Measurements from ENCODE around the gene NXPH1.
"Not testable (repeated sequence)": the region's sequence is repeated elsewhere in the genome, so short reads cannot be mapped to it uniquely, and the experiment has no call there.

NXPH1 gene

GRCh38 chr7:8612584-8612983 lies 179.2 kb downstream of the NXPH1 start:
- no peak for DNase-seq

- DNase-seq: no peak
Measured at GRCh38 chr7:8613191-8613590, 179.8 kb downstream of the NXPH1 start.

DNA sequence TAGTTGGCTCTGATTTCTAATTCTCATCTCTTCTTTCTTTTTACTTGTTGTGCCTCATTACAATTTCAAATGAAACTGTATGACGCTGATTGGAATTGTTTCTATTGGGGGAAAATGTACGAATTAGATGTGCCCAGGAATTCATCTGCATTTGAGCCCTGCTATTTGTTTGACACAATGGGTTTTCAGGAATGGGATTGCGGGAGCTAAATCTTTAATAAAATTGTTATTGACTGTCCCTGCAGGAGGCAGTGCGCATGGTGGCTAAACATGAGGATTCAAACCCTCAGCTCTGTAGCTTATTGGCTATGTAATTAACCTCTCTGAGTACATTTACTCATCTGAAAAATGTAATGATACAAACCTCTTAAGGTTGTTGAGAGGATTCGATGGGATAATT lies 181.6 kb downstream of the NXPH1 start:
- DNase-seq: no peak

DNA sequence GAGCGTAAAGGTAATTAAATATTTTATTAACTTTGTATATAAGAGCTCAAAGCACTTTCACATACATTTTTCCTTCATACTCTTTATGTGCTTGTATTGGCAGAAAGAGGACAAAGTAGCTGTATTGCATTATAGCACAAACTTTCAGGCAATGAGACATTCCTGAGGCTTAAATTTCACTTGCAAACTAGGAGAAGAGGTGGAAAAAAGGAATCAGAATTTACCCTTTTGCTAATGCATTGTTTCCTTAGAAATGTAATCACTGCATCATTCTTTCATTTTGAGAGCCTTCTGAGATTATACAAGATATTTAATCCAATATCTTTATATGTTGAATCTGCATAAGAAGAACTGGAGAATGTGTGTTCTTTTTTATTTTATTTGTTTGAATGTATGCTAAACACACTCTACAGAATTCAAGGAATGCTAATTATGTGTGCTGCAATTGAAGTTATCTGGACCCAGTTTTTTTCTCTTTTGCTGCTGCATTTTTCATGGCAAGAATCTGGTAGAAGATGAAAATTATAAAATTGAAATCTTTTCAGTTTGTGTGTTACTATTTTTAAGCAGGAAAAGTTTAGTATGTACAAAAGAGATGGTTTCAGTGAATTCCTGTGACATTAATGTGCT lies 185.1 kb downstream of the NXPH1 start:
- DNase-seq: no peak

DNA sequence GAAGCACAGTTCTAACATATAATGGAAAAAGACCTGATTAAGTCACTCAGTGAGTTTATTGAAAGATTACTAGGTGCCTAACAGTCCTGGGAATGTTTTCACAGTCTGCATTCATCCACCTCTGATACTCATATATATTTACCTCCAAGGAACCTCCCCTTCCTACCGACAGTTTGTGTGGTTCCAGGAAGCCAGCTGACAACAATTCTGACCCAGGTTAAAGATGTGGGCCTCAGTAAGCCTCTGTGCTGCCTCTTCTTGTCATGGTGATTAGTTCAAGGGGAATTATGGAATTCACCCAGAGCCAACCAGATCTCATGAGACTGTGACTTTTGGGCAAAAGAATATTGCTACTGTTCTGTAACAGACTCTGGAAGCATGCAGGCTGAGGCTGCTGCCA lies 186.8 kb downstream of the NXPH1 start:
- no peak for DNase-seq

DNA sequence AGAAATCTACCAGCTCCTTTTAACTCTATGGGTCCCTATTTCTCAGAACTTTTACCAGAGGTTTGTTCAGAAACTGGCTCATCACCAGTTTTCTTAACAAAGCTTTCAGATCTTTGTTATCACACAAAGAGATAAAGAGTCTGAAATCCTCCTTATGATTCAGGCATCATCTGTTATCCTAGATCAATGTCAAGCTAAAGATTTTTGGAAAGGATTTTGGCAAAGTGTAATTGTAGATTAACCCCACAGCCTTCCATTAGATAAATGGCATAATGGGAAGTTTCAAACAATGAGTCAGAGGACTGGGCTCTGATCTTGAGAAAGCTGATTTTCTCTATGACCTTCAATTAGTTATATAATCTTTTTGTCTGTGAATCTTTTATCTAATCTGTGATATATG lies 192.2 kb downstream of the NXPH1 start:
- no peak for DNase-seq

GRCh38 chr7:8627325-8627724 lies 193.9 kb downstream of the NXPH1 start:
- DNase-seq: no peak

- DNase-seq: no peak
Measured at GRCh38 chr7:8628656-8629055, 195.2 kb downstream of the NXPH1 start.

DNA sequence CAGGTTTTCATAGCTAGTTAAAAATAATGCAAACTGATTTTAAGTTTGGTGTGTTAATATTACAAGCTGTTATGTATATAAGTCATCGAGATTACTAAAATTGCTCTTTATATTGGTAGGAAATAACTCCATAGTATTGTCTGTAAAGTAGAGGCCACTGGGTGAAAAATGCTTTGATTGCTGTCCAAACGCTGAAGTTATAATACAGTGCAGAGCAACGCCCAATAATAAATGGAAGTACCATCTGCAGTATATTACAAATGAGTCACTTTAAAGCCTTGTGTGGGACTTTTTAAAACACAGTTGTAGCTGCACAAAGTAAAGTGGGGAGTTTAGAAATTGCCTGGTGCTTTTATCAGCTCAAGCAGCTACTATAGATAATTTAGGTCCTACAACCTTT lies 196.1 kb downstream of the NXPH1 start:
- DNase-seq: no peak

DNA sequence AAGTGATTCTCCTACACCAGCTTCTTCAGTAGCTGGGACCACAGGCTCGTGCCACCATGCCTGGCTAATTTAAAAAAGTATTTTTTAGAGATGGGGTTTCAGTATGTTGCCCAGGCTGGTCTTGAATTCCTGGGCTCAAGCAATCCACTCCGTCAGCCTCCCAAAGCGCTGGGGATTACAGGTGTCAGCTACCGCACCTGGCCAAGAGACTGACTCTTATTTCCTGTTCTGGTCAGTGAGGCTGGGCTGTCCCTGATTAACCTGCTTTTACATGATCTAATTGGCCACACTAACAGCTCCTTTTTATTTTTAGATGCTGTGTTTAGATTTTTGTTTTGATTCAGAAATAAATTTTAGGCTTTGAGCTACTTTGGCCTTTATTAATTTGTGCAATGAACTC lies 203.9 kb downstream of the NXPH1 start:
- DNase-seq: no peak

DNA sequence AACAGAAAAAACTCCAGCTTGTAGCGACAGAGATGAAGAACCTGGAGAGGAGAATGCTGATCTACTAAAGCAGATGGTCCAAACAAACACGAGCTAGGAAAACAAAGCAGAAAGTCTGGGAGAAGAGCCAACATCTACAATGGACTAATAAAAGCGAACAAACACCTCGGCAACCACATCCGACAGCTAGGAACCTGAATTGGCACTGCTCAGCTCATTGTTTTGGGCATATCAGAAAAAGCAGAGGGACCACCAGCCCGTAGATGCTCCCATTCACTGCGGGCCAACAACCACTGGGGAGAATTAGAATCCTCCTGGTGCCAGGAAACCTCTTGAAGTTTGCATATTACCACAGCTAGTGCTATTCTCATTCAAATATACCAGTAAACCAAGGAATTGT lies 204.7 kb downstream of the NXPH1 start:
- DNase-seq: no peak

DNA sequence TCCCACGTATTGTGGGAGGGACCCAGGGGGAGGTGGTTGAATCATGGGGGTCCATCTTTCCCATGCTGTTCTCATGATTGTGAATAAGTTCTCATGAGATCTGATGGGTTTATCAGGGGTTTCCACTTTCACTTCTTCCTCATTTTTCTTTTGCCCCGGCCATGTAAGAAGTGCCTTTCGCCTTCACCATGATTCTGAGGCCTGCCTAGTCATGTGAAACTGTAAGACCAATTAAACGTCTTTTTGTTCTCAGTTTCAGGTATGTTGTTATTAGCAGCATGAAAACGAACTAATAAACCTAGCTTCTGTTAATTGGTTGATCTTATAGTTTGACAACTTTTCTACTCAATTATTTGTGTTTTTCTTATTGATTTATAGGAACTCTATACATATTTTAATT lies 206.3 kb downstream of the NXPH1 start:
- no peak for DNase-seq

DNA sequence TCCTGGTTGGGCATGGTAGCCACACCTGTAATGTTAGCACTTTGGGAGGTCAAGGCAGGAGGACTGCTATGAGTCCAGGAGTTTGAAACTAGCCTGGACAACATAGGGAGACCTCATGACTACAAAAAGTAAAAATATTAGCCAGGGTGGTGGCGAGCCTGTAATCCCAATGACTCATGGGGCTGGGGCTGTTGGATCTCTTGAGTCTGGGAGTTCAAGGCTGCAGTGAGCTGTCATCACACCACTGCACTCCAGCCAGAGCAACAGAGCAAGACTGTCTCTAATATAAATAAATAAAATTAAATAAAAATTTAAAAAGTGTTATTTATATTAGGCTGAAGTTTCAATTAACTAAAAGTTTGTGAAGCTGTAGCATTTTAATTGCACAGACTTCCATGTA lies 207.3 kb downstream of the NXPH1 start:
- no peak for DNase-seq

DNA sequence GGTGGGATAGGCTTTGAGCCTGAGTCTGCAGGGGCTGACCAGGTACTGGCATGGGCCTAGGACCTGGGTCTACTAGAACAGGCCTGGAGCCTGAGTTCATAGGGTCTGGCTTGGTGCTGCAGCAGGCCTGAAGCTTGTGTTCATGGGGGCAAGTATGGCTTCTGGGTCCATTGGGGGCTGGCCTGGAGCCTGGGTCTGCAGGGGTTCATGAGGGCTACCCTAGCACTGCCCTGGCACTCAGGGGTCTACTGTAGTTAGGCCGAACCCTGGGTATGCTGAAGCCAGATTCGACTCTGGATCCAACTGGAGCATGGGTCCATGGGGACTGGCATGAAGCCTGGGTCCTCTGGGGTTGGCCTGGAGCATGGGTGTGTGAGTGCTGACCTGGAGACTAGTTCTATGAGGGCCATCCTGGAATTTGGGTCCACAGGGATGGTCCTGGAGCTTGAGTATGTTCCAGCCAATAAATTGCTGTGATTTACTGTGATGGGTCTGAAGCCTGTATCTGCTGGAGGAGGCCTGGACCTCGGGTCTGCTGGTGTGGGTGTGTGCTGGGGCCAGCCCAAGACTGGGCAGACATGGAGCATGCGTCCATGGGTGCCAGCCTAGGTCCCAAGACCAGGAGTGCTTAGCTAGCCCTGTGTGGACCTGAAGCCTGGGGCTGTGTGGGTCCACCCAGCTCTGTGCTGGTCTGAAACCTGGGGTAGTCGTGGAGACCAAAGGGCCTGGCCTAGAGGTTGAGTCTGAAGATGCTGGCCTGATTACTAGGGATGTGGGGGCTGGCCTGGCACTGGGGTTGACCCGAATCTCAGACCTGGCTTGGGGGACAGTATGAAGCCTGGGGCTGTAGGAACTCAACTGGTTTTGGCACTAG lies 235.5 kb downstream of the NXPH1 start:
- no peak for DNase-seq

GRCh38 chr7:8669501-8669851 lies 236.1 kb downstream of the NXPH1 start:
- no peak for DNase-seq

- no peak for DNase-seq
Measured at GRCh38 chr7:8684426-8684825, 251.0 kb downstream of the NXPH1 start.

DNA sequence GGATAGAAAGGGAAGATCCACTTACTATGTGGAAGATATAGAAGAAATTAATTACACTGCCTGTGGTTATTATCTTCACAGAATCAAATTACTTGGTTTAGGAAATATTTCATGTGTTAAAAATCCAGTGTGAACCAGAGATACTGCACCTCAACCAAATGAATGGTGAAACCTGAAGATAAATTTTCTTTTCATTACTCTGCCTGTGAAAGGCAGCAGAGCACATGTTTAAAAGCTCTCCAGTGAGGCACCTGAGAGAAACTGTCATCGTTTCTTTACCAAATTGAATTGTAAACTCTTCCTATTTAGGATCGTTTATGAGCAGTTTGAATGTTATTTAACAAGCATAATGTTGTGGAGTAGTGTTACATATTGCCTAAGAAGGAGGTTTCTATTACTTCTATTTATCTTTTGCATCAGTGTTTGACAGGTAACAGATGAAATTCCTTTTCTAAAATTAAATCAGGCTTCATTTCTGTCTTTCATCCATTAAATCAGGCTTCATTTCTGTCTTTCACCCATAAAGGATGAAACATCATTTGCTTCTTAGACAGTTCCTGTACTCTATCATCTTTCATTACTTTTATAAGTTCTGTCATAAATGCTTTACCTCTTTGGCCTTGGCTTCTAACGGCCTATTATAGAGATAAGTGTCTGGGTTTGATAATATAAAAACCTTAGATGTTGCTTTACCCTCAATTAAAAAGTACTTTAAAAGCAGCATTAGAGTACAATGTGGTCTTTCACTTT lies 266.6 kb downstream of the NXPH1 start:
- DNase-seq: no peak

GRCh38 chr7:8702807-8703206 lies 269.4 kb downstream of the NXPH1 start:
- DNase-seq: no peak

DNA sequence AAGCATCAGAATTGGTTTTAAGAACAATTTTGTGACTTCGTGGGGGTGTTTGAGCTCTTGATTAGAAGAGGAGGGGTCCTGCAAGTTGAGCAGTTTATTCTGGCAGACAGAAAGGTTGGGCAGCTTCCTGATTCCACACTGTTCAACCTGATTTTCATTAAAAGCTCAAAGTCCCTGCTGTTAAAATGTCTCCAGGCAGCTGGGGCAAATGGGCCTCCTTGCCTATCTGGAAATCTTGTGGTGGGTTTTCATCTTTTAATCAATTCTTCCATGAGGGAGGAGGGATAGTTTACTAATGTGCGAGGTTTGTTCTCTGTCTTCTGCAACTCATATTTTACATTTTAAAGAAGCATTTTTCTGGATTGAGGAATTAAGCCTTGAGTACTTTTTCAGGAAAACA lies 276.7 kb downstream of the NXPH1 start:
- no peak for DNase-seq

DNA sequence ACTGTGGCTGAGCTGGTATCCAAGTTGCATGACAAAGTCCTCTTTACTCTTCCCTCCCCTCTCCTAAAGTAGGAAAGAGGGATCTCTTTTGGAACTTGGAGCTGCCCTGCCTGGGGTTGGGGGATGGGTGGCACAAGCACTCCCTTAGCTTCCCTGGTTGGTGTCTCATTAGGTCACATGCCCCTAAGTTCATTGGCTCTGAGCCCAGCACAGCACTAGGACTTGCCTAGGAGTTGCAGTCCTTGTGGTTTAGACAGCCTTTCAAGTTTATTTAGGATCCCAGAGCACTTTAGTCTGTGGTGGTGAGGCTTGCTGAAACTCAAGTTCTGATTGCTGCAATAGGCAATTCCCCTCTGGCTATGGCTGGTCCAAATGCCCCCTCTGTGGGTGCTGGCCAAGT lies 281.4 kb downstream of the NXPH1 start:
- no peak for DNase-seq

DNA sequence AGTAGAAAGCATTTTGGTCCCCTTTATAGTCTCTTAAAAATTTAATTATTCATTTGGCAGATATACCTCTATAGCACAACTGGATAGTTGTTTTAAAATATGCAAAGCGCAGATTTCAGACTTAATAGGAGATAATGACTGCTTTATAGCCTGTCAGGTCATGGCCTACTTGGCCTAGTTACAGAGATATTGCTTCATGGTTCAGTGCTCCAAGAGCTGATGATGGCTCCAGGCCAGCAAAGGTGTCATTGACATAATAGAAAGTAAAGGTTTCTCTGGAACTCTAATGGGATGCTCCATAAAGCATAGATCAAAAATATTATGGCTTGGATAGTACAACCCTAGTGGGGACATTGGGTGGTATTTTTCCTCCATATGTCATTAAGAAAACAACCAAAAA lies 285.7 kb downstream of the NXPH1 start:
- no peak for DNase-seq

GRCh38 chr7:8724080-8724718 lies 290.8 kb downstream of the NXPH1 start:
- DNase-seq: no peak

GRCh38 chr7:8731756-8732155 lies 298.3 kb downstream of the NXPH1 start:
- not testable (repeated sequence) for DNase-seq

DNA sequence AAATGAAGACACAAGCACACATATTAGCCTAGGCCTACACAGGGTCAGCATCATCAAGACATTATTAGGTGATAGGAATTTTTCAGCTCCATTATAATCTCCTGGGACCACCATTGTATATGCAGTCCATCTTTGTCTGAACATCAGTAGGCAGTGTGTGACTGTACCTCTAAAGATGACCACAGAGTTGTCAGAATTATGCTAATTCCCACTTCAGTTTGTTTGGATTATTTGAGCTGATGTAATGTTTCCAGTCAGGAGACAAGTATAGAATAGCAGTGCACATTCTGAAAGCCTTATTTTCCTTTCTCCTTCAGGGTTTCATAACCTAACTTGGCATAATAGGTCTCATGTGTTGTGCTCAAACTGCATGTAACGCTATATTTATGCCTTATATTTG lies 306.4 kb downstream of the NXPH1 start:
- DNase-seq: no peak
